Loucy (cell line): ENCODE data around the gene RRAS.

Source experiments
- H2AFZ ChIP-seq: fragments of 200-600 bp; sonication (generic); 2 replicates; pipeline ENCODE4 v1.6.0; 2016; ENCODE audit warnings: antibody characterized with exemption, mild to moderate bottlenecking, low read length, moderate library complexity
- H3F3A ChIP-seq: fragments of 200-600 bp; 2 replicates; pipeline ENCODE4 v1.6.0; 2016; ENCODE audit warnings: antibody characterized with exemption, low read depth, mild to moderate bottlenecking
- H3K27me3 ChIP-seq: fragments of 200-600 bp; sonication (generic); 2 replicates; pipeline ENCODE4 v1.6.1; 2014; ENCODE audit warnings: low read length, mild to moderate bottlenecking; ENCODE audit not compliant: insufficient read depth, poor library complexity, severe bottlenecking
- H3K36me3 ChIP-seq: fragments of 200-600 bp; sonication (generic); 2 replicates; pipeline ENCODE4 v1.6.1; 2016; ENCODE audit warnings: low read length; ENCODE audit not compliant: insufficient read depth
- H3K4me1 ChIP-seq: fragments of 200-600 bp; sonication (generic); 2 replicates; pipeline ENCODE4 v1.5.1; 2014; ENCODE audit warnings: low read length, mild to moderate bottlenecking; ENCODE audit not compliant: insufficient read depth, poor library complexity, severe bottlenecking
- H3K4me2 ChIP-seq: fragments of 200-600 bp; sonication (generic); 2 replicates; pipeline ENCODE4 v1.6.0; 2014; ENCODE audit warnings: antibody characterized with exemption, low read length, low read depth, mild to moderate bottlenecking; ENCODE audit not compliant: poor library complexity, severe bottlenecking
- H3K4me3 ChIP-seq: fragments of 200-600 bp; sonication (generic); 2 replicates; pipeline ENCODE4 v1.5.1; 2014; ENCODE audit warnings: low read length, mild to moderate bottlenecking, mixed read lengths; ENCODE audit not compliant: poor library complexity, severe bottlenecking
- H3K79me2 ChIP-seq: fragments of 200-600 bp; sonication (generic); 2 replicates; pipeline ENCODE4 v1.6.1; 2014; ENCODE audit warnings: low read length; ENCODE audit not compliant: insufficient read depth
- H3K9ac ChIP-seq: fragments of 200-600 bp; sonication (generic); 2 replicates; pipeline ENCODE4 v1.6.0; 2014; ENCODE audit warnings: mild to moderate bottlenecking, low read depth, low read length, moderate library complexity; ENCODE audit not compliant: poor library complexity, severe bottlenecking
- H3K9me2 ChIP-seq: fragments of 200-600 bp; sonication (generic); replicated peaks from 2 replicates; pipeline ENCODE4 v1.6.1; 2016; ENCODE audit warnings: low read depth, low read length, mixed read lengths
- H3K9me3 ChIP-seq: fragments of 200-600 bp; sonication (generic); 2 replicates; pipeline ENCODE4 v1.6.1; 2014; ENCODE audit warnings: mild to moderate bottlenecking, antibody characterized with exemption, low read length, low read depth; ENCODE audit not compliant: insufficient read depth
- H4K20me1 ChIP-seq: fragments of 200-600 bp; sonication (generic); 2 replicates; pipeline ENCODE4 v1.6.0; 2014; ENCODE audit warnings: antibody characterized with exemption, low read length, mild to moderate bottlenecking; ENCODE audit not compliant: insufficient read depth, poor library complexity, severe bottlenecking
- EZH2phosphoT487 ChIP-seq: fragments of 200-600 bp; IDR thresholded peaks from 2 replicates; pipeline ENCODE4 v1.6.1; 2018; ENCODE audit warnings: antibody characterized with exemption, mild to moderate bottlenecking, moderate library complexity, borderline replicate concordance
- TF ChIP-seq, protein P1 (sequence below): fragments of 200-600 bp; sonication (generic); conservative IDR thresholded peaks from 2 replicates; pipeline ENCODE4 v1.5.1; 2014; ENCODE audit warnings: mild to moderate bottlenecking, antibody characterized with exemption, low read length

Gene RRAS

DNA sequence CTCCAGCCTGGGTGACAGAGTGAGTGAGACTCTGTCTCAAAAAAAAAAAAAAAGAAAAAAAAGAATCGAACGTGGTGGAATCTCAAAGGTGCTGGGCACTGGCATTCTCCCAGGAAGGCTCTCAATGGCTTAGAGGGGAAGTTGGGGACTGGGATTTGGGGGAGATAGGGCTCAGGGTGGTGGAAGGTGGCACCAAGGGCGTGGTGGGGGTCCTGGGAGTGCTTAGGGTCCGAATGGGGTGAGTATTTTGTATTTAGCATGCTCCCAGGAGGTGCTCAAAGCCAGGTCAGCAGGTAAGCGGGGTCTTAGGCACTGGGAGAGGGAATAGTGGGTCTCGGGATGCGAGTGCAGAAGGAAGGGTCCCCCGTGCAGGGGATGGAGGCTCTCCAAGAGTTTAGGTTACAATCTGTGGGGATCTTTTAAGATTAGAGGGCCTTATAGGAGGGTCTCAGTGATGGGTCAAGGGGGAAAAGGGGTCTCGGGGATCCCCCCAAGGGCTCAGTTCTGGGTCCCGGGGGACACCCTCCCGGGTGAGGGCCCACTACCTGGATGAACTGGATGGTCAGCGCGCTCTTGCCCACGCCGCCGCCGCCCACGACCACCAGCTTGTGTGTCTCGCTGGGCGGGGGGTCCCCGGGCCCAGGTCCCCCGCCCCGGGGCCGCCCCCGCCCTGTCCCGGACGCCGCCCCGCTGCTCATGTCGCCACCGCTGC lies 386 bp downstream of the RRAS start:
- H3K9me2 ChIP-seq, result no peaks in the 10 kb centered on the region
- peaks cover 21% of the 10 kb centered on the region for H4K20me1 ChIP-seq
- peak overlapping the region; percentile 70 for H3K4me3 ChIP-seq
- peaks cover 32% of the 10 kb centered on the region for H3K4me1 ChIP-seq
- no peaks in the 10 kb centered on the region for H3K27me3 ChIP-seq
- peaks cover 24% of the 10 kb centered on the region for H3K79me2 ChIP-seq
- no peaks in the 10 kb centered on the region for H3K36me3 ChIP-seq
- H3F3A ChIP-seq, result 0 out of 2 replicates have a peak, but pooled peaks cover 3% of the 10 kb centered on the region
- no peak for TF ChIP-seq EZH2phosphoT487
- TF ChIP-seq, protein P1, sequence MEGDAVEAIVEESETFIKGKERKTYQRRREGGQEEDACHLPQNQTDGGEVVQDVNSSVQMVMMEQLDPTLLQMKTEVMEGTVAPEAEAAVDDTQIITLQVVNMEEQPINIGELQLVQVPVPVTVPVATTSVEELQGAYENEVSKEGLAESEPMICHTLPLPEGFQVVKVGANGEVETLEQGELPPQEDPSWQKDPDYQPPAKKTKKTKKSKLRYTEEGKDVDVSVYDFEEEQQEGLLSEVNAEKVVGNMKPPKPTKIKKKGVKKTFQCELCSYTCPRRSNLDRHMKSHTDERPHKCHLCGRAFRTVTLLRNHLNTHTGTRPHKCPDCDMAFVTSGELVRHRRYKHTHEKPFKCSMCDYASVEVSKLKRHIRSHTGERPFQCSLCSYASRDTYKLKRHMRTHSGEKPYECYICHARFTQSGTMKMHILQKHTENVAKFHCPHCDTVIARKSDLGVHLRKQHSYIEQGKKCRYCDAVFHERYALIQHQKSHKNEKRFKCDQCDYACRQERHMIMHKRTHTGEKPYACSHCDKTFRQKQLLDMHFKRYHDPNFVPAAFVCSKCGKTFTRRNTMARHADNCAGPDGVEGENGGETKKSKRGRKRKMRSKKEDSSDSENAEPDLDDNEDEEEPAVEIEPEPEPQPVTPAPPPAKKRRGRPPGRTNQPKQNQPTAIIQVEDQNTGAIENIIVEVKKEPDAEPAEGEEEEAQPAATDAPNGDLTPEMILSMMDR, result no peak
- H3K9me3 ChIP-seq, result no peaks in the 10 kb centered on the region
- H2AFZ ChIP-seq, result peak overlapping the region; percentile 59; the same call in 1 of the 2 replicates
- peak overlapping the region; percentile 81 for H3K4me2 ChIP-seq
- peak overlapping the region; percentile 68 for H3K9ac ChIP-seq

DNA sequence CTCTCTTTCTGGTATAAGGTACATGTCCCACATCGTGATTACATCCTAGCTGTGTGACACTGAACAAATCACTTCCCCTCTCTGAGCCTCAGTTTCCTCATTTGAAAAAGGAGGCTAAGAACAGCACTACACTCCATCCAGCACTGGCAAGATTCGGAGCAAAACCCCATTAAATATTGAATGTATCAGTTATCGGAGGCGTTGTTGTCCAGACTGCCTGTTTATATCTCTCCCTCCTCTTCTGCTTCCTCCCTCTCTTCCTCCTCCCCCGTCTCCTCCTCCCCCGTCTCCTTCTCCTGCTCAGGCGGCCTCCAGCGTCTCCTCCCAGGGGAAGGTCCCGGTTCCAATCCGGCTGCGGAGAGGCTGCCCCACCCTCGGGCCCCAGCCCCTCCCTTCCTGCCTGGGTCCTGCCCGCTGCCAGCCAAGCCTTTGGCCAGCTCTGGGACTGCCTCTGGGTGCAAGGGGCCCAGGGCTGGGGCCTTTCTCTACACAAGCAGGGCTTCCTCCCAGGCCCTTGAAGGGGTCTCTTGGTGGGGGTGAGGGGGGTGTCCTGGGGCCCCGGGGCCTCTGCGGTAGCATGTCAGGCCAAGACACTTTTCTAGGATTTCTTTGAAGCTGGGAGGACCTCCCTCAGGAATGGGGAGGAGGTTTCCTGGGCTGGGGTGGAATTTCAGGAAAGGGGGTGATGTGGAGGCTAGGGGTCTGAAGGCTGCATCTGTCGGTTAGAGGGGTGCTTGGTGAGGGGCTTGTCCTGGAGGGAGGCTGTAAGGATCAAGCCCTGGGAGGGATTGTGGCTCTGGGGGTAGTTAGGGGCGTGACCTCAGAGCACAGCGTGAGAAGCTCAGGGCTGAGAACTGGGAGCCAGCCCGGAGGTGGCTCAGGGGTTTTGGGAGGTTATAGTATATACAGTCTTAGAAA lies 1.9 kb downstream of the RRAS start:
- Histone ChIP-seq H3K4me2 (no peak overlapping the region), H3F3A (0 out of 2 replicates have a peak, but pooled peaks cover 3% of the 10 kb centered on the region), H3K9me2 (no peaks in the 10 kb centered on the region), H3K9me3 (no peaks in the 10 kb centered on the region), H3K4me3 (no peak overlapping the region), H4K20me1 (peaks cover 8% of the 10 kb centered on the region), H3K27me3 (no peaks in the 10 kb centered on the region), H3K36me3 (no peaks in the 10 kb centered on the region), H3K9ac (no peak overlapping the region), H2AFZ (no peak overlapping the region), H3K79me2 (peaks cover 9% of the 10 kb centered on the region), H3K4me1 (peaks cover 20% of the 10 kb centered on the region)
- TF ChIP-seq, protein P1, result no peak
- no peak for TF ChIP-seq EZH2phosphoT487

DNA sequence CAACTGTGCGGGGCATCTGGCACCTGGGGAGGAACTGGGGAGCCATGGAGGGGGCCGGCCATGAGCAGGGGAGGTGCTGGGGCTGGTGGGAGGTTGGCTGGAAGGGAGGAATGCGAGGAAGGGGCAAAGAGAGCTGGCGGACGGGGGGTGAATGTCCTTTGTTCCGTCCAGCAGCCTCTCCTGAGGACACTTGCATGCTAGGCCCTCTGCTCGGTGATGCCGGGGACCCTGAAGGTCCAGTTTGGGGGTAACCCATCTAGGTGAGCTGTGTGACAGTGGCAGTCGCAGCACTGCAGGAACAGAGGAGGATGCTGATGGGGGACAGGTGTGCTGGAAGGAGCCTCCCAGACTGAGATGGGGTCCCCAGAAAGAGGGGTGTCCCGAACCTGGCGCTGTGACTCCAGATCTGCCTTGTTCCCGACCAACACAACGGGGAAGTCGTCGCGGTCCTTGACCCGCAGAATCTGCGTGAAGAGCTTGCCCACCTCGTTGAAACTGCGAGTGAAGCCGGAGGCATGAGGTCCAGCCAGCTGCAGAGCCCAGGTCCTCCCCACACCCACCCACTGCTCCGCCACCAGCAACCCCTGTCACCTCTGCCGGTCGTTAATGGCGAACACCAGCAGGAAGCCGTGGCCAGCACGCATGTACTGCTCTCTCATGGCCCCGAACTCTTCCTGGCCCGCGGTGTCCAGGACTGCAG lies 3.6 kb downstream of the RRAS start:
- Histone ChIP-seq H3K4me1 (peaks cover 16% of the 10 kb centered on the region), H3K9me2 (no peaks in the 10 kb centered on the region), H3K9ac (no peak overlapping the region), H3K79me2 (no peaks in the 10 kb centered on the region), H3K4me2 (no peak overlapping the region), H3F3A (0 out of 2 replicates have a peak, but pooled peaks cover 3% of the 10 kb centered on the region), H2AFZ (no peak overlapping the region), H3K4me3 (no peak overlapping the region), H3K27me3 (no peaks in the 10 kb centered on the region), H3K36me3 (no peaks in the 10 kb centered on the region), H4K20me1 (no peaks in the 10 kb centered on the region), H3K9me3 (no peaks in the 10 kb centered on the region)
- TF ChIP-seq, protein P1, result no peak
- TF ChIP-seq EZH2phosphoT487, result no peak
